ENCODE results near the gene MEN1.

DNA sequence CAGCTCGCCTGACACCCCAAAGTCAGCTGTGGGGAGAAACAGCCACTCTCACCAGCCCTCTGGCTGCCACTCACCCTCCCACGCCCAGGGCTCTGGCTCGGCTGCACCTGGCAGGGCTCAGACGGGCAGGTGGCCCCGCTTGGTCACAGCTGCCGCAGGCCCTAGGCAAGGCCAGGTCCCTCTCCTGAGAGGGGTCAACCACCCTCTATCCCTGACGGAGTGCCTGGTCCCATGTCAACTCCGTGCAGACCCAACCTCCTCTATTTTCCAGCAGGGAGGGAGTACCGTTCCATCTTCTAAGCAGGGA, 9.2 kb downstream of the MEN1 start:
- TF ChIP-seq POLR2A (IDR thresholded peaks at IDR 0.05): no peak
- TF ChIP-seq CTCF (IDR thresholded peaks at IDR 0.05): no peak
